A549 (cell line): Measurements from ENCODE around the gene PLLP.

Source experiments
- EP300 ChIP-seq, 2 experiments: fragments of >200 bp; sonication (Bioruptor Twin); formaldehyde crosslinking; IDR thresholded peaks; 2 replicates in 1 of 2; 3 replicates in 1 of 2; pipeline ENCODE4 v1.6.1; 2016 to 2017
- ESRRA ChIP-seq: fragments of 150-350 bp; IDR thresholded peaks from 2 replicates; pipeline ENCODE4 v1.6.1; 2014; ENCODE audit warnings: mild to moderate bottlenecking, low read length, borderline replicate concordance

DNA sequence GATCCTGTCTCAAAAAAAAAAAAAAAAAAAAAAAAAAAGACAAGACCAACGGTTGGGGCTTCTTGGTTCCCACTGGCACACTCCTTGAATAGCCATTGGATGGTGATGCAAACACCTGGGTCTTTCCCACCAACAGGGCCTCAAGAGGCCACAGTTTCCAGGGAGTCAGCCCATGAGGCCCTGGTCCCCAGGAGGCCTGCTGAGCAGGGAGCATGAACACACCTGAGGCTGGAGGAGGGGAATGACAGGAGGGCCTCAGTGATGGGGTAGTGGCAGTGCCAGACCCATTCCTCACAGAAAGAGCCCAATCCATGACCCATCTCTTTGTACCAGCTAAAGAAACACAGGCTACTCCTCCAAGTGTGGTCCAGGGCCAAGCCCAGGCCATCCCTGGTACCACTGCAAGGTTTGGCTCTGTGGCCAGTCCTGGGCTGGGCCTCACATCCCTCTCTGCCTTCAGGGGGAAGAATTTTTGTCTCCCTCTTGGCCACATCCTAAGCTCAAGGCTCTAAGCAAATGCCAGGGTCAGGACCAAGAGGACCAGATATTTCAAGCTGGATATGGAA, 25.5 kb downstream of the PLLP start:
- TF ChIP-seq EP300 (IDR thresholded peaks at IDR 0.05): no peak
- TF ChIP-seq ESRRA: no peak
